AG09309 (cell line): ENCODE results near the gene SLC12A8.

Experiments
- DNase-seq: peaks from one replicate; pipeline ENCODE4 v3.0.0-alpha.2; 2010; ENCODE audit warnings: low read depth
- H3K4me3 ChIP-seq: 2 replicates; pipeline ENCODE4 v1.5.1; 2011; ENCODE audit warnings: mild to moderate bottlenecking, low read depth, low read length, moderate library complexity; ENCODE audit not compliant: control insufficient read depth
- CTCF ChIP-seq: IDR thresholded peaks from 2 replicates; pipeline ENCODE4 v1.5.1; 2011; ENCODE audit warnings: mild to moderate bottlenecking, low read depth, low read length, inconsistent platforms; ENCODE audit not compliant: insufficient read depth, control insufficient read depth; ENCODE audit errors: missing control alignments

Gene SLC12A8

GRCh38 chr3:125062904-125063618, 149.5 kb downstream of the SLC12A8 start:
- DNase-seq = peak; percentile 92
- no peak overlapping the region for H3K4me3 ChIP-seq
- no peak for TF ChIP-seq CTCF

GRCh38 chr3:125061646-125062045, 150.9 kb downstream of the SLC12A8 start:
- no peak for DNase-seq
- H3K4me3 ChIP-seq = no peak overlapping the region
- no peak for TF ChIP-seq CTCF

GRCh38 chr3:125061170-125061569, 151.4 kb downstream of the SLC12A8 start:
- DNase-seq = no peak
- TF ChIP-seq CTCF = no peak
- H3K4me3 ChIP-seq = no peak overlapping the region

GRCh38 chr3:125059488-125060245, 152.9 kb downstream of the SLC12A8 start:
- TF ChIP-seq CTCF = peak; percentile 15
- no peak for DNase-seq
- no peak overlapping the region for H3K4me3 ChIP-seq

GRCh38 chr3:125058959-125059358, 153.6 kb downstream of the SLC12A8 start:
- no peak for DNase-seq
- TF ChIP-seq CTCF = no peak
- no peak overlapping the region for H3K4me3 ChIP-seq

- H3K4me3 ChIP-seq = no peak overlapping the region
- no peak for TF ChIP-seq CTCF
- no peak for DNase-seq
Measured at GRCh38 chr3:125058529-125058928, 154.0 kb downstream of the SLC12A8 start.
